OCI-LY1 (cell line): ENCODE measurements around the gene CYGB.
"Not testable (repeated sequence)": the region's sequence is repeated elsewhere in the genome, so short reads cannot be mapped to it uniquely, and the experiment has no call there.

Source experiments
- H2AFZ ChIP-seq: fragments of 200-600 bp; sonication (generic), shearing (Covaris generic); 2 replicates; pipeline ENCODE4 v1.6.0; 2014; ENCODE audit warnings: antibody characterized with exemption, mild to moderate bottlenecking, low read length
- H3F3A ChIP-seq: fragments of 200-600 bp; sonication (generic), shearing (Covaris generic); 2 replicates; pipeline ENCODE4 v1.6.0; 2014; ENCODE audit warnings: mild to moderate bottlenecking, antibody characterized with exemption, low read length, moderate library complexity; ENCODE audit not compliant: insufficient read depth
- H3K27ac ChIP-seq: fragments of 200-600 bp; sonication (generic); 2 replicates; pipeline ENCODE4 v1.5.1; 2014; ENCODE audit warnings: low read length, mixed run types, mild to moderate bottlenecking, low read depth; ENCODE audit not compliant: poor library complexity, severe bottlenecking
- H3K27me3 ChIP-seq: fragments of 200-600 bp; sonication (generic); 2 replicates; pipeline ENCODE4 v1.6.0; 2014; ENCODE audit warnings: antibody characterized with exemption, mild to moderate bottlenecking, low read length, moderate library complexity; ENCODE audit not compliant: insufficient read depth
- H3K36me3 ChIP-seq: fragments of 200-600 bp; sonication (generic); 2 replicates; pipeline ENCODE4 v1.6.1; 2014; ENCODE audit warnings: mild to moderate bottlenecking, antibody characterized with exemption, low read length, moderate library complexity, mixed read lengths; ENCODE audit not compliant: insufficient read depth
- H3K4me1 ChIP-seq: fragments of 200-600 bp; sonication (generic); 2 replicates; pipeline ENCODE4 v1.5.1; 2014; ENCODE audit warnings: mild to moderate bottlenecking, low read length, moderate library complexity; ENCODE audit not compliant: insufficient read depth, severe bottlenecking
- H3K4me2 ChIP-seq: fragments of 200-600 bp; sonication (generic), shearing (Covaris generic); 2 replicates; pipeline ENCODE4 v1.6.1; 2014; ENCODE audit warnings: low read length
- H3K4me3 ChIP-seq: fragments of 200-600 bp; sonication (generic); 2 replicates; pipeline ENCODE4 v1.5.1; 2014; ENCODE audit warnings: low read length, low read depth, mild to moderate bottlenecking, mixed read lengths; ENCODE audit not compliant: poor library complexity, severe bottlenecking
- H3K79me2 ChIP-seq: fragments of 200-600 bp; shearing (Covaris generic); 2 replicates; pipeline ENCODE4 v1.6.1; 2016; ENCODE audit warnings: mixed run types, low read length, mixed read lengths; ENCODE audit not compliant: insufficient read depth
- H3K9ac ChIP-seq: fragments of 200-600 bp; sonication (generic), shearing (Covaris generic); 2 replicates; pipeline ENCODE4 v1.6.1; 2014; ENCODE audit warnings: mild to moderate bottlenecking, low read length, mixed read lengths
- H3K9me2 ChIP-seq: fragments of 200-600 bp; sonication (generic), shearing (Covaris generic); 2 replicates; pipeline ENCODE4 v1.6.1; 2014; ENCODE audit warnings: low read depth, mild to moderate bottlenecking, low read length, mixed read lengths
- H3K9me3 ChIP-seq: fragments of 200-600 bp; shearing (Covaris generic); 2 replicates; pipeline ENCODE4 v1.6.1; 2014; ENCODE audit warnings: low read length, mixed read lengths
- H4K20me1 ChIP-seq: fragments of 200-600 bp; sonication (generic), shearing (Covaris generic); 2 replicates; pipeline ENCODE4 v1.6.0; 2016; ENCODE audit warnings: mild to moderate bottlenecking, low read length; ENCODE audit not compliant: insufficient read depth
- CTCF ChIP-seq: fragments of 200-600 bp; sonication (generic), shearing (Covaris generic); IDR thresholded peaks from 2 replicates; pipeline ENCODE4 v1.5.1; 2017; ENCODE audit warnings: mild to moderate bottlenecking, antibody characterized with exemption, low read length, moderate library complexity, mixed read lengths
- EZH2 ChIP-seq: fragments of 200-600 bp; sonication (generic), shearing (Covaris generic); IDR thresholded peaks from 2 replicates; pipeline ENCODE4 v1.8.0; 2017; ENCODE audit warnings: borderline replicate concordance, mixed run types, mild to moderate bottlenecking, antibody characterized with exemption, low read length, moderate library complexity, mixed read lengths

The CYGB gene

DNA sequence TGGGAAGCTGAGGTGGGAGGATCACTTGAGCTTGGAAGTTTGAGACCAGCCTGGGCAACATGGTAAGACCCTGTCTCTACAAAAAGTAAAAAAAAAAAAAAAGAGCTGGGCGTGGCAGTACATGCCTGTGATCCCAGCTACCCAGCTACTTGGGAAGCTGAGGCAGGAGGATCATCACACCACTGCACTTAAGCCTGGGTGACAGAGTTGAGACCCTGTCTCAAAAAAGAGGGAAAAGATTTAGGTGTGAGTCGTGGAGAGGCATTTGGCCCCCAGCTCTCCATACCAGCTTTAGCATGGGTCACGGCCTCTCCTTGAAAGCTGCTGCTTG lies 29.1 kb upstream of the CYGB start:
- no peak for TF ChIP-seq EZH2
- TF ChIP-seq CTCF = no peak
- no peak overlapping the region for H3K27ac ChIP-seq

GRCh38 chr17:76565728-76566612 lies 28.5 kb upstream of the CYGB start:
- Histone ChIP-seq H3F3A (no peaks in the 10 kb centered on the region), H3K4me2 (no peak overlapping the region)
- TF ChIP-seq EZH2 (no peak), CTCF (no peak)

More for the DNA sequence above, 29.1 kb upstream of the CYGB start:
- H3K9ac ChIP-seq = no peak overlapping the region
- peaks cover 12% of the 10 kb centered on the region for H3K4me1 ChIP-seq
- H3K79me2 ChIP-seq = no peaks in the 10 kb centered on the region
- H2AFZ ChIP-seq = no peak overlapping the region
- H3K36me3 ChIP-seq = peaks cover 47% of the 10 kb centered on the region
- H3K4me3 ChIP-seq = no peak overlapping the region
- H3F3A ChIP-seq = no peaks in the 10 kb centered on the region
- no peaks in the 10 kb centered on the region for H3K9me2 ChIP-seq
- H3K27me3 ChIP-seq = no peaks in the 10 kb centered on the region
- H4K20me1 ChIP-seq = no peaks in the 10 kb centered on the region
- H3K4me2 ChIP-seq = no peak overlapping the region
- no peaks in the 10 kb centered on the region for H3K9me3 ChIP-seq

GRCh38 chr17:76564991-76565727 lies 27.6 kb upstream of the CYGB start:
- H3F3A ChIP-seq, H3K4me3 ChIP-seq, H3K9ac ChIP-seq, H3K9me3 ChIP-seq, H2AFZ ChIP-seq, H3K27ac ChIP-seq, H3K27me3 ChIP-seq, H3K79me2 ChIP-seq, H3K9me2 ChIP-seq, H4K20me1 ChIP-seq, H3K4me2 ChIP-seq: not testable (repeated sequence)
- Histone ChIP-seq H3K36me3 (peaks cover 61% of the 10 kb centered on the region), H3K4me1 (peaks cover 21% of the 10 kb centered on the region)

More at GRCh38 chr17:76565728-76566612, 28.5 kb upstream of the CYGB start:
- Histone ChIP-seq H3K9me3 (no peaks in the 10 kb centered on the region), H3K27me3 (no peaks in the 10 kb centered on the region), H3K79me2 (peaks cover 3% of the 10 kb centered on the region; the same call in 1 of the 2 replicates), H3K27ac (no peak overlapping the region), H3K4me3 (no peak overlapping the region), H3K4me1 (peaks cover 13% of the 10 kb centered on the region), H3K9me2 (no peaks in the 10 kb centered on the region), H3K9ac (no peak overlapping the region), H2AFZ (no peak overlapping the region), H3K36me3 (peaks cover 53% of the 10 kb centered on the region), H4K20me1 (no peaks in the 10 kb centered on the region)

- not testable (repeated sequence) for H2AFZ ChIP-seq, H3K27me3 ChIP-seq, H3K4me2 ChIP-seq, H3K9me2 ChIP-seq, H3K4me3 ChIP-seq, H3K9me3 ChIP-seq, H3K27ac ChIP-seq, H3F3A ChIP-seq, H4K20me1 ChIP-seq, H3K9ac ChIP-seq
- Histone ChIP-seq H3K4me1 (peaks cover 39% of the 10 kb centered on the region), H3K79me2 (peaks cover 25% of the 10 kb centered on the region), H3K36me3 (peaks cover 79% of the 10 kb centered on the region)
Measured at GRCh38 chr17:76563359-76563758, 25.9 kb upstream of the CYGB start.
